Breast epithelium (tissue), 3 donors: ENCODE data around the gene DSTYK.

Source experiments
- POLR2AphosphoS5 ChIP-seq, 3 donors: sonication (generic); formaldehyde crosslinking; IDR thresholded peaks; one replicate each; pipeline ENCODE4 v1.6.1; 2017; ENCODE audit warnings: antibody characterized with exemption in 3 of 3
- TF ChIP-seq, protein P1 (sequence below), 3 donors: fragments of 450-650 bp; IDR thresholded peaks; one replicate each; pipeline ENCODE4 v1.5.1; 2016 to 2017; ENCODE audit warnings: antibody characterized with exemption in 3 of 3, mild to moderate bottlenecking in 3 of 3, moderate library complexity in 3 of 3

DNA sequence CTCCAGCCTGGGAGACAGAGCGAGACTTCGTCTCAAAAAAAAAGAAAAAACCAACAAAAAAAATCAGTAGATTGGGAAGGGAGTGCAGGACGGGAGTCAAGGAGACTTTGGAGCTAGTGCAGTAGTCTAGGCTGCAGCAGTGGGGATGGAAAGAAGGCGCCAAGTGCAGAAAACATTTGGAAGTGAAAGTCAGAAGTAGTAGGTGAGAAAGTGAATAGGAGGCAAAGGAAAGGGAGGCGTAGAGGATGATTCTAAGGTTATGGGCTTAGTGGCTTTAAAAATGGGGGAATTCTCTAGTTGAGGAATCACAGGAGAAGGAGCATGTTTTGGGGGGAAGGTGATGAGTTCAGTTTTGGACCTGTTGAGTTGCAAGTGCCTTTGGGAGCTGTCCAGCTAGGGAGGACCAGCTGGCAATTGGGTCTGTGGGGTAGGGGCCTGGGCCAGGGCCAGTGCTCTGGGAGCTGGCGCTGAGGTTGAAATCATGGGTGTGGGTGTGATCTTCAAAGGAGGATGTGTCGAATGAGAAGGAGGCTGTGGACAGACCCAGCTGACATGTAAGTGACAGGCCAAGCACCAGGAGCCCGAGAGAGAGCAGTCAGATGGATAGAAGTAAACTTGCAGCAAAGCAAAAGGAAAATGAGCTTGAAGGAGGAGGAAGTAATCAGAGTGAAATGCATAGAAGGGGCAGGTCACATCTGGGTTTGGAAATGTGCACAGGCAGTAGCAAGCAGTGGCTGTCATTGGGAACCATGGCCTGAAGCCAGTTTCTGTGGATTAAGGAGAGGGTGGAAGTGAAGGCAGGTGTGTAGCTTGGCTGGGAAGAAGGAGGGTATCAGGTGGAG is 32.1 kb upstream of the DSTYK start:
- TF ChIP-seq, protein P1, sequence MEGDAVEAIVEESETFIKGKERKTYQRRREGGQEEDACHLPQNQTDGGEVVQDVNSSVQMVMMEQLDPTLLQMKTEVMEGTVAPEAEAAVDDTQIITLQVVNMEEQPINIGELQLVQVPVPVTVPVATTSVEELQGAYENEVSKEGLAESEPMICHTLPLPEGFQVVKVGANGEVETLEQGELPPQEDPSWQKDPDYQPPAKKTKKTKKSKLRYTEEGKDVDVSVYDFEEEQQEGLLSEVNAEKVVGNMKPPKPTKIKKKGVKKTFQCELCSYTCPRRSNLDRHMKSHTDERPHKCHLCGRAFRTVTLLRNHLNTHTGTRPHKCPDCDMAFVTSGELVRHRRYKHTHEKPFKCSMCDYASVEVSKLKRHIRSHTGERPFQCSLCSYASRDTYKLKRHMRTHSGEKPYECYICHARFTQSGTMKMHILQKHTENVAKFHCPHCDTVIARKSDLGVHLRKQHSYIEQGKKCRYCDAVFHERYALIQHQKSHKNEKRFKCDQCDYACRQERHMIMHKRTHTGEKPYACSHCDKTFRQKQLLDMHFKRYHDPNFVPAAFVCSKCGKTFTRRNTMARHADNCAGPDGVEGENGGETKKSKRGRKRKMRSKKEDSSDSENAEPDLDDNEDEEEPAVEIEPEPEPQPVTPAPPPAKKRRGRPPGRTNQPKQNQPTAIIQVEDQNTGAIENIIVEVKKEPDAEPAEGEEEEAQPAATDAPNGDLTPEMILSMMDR (IDR thresholded peaks at IDR 0.05): no peak
- no peak for TF ChIP-seq POLR2AphosphoS5 (IDR thresholded peaks at IDR 0.05)
